Neural progenitor cell (in vitro differentiated cells): ENCODE measurements around the gene CIB2. TPM values are rescaled to one million over a fixed set of nuclear protein-coding genes. Genes with fewer than 3 reads are reported as not detected.

Experiments
- DNase-seq: peaks from one replicate; pipeline ENCODE4 v3.0.0-alpha.2; 2016; ENCODE audit warnings: low spot score
- H2AFZ ChIP-seq: fragments of 200-600 bp; sonication (generic); replicated peaks from 2 replicates; pipeline ENCODE4 v1.6.1; 2016; ENCODE audit warnings: antibody characterized with exemption
- H3F3A ChIP-seq: fragments of 200-600 bp; sonication (generic); 2 replicates; pipeline ENCODE4 v1.6.1; 2016; ENCODE audit warnings: antibody characterized with exemption, low read depth
- H3K27ac ChIP-seq: fragments of 200-600 bp; sonication (generic); 2 replicates; pipeline ENCODE4 v1.5.1; 2016; ENCODE audit warnings: mild to moderate bottlenecking
- H3K27me3 ChIP-seq: fragments of 200-600 bp; sonication (generic); 2 replicates; pipeline ENCODE4 v1.6.1; 2016; ENCODE audit warnings: mild to moderate bottlenecking, moderate library complexity
- H3K36me3 ChIP-seq: fragments of 200-600 bp; sonication (generic); 2 replicates; pipeline ENCODE4 v1.5.1; 2016
- H3K4me1 ChIP-seq: fragments of 200-600 bp; sonication (generic); 2 replicates; pipeline ENCODE4 v1.6.1; 2016; ENCODE audit warnings: mixed run types
- H3K4me2 ChIP-seq: fragments of 200-600 bp; sonication (generic); 2 replicates; pipeline ENCODE4 v1.6.1; 2016
- H3K4me3 ChIP-seq: fragments of 200-600 bp; sonication (generic); 2 replicates; pipeline ENCODE4 v1.5.1; 2016
- H3K79me2 ChIP-seq: fragments of 200-600 bp; sonication (generic); 2 replicates; pipeline ENCODE4 v1.6.1; 2016; ENCODE audit warnings: low read depth
- H3K9ac ChIP-seq: fragments of 200-600 bp; sonication (generic); 2 replicates; pipeline ENCODE4 v1.6.1; 2016
- H3K9me3 ChIP-seq: fragments of 200-600 bp; sonication (generic); 2 replicates; pipeline ENCODE4 v1.5.1; 2016; ENCODE audit warnings: low read depth
- H4K20me1 ChIP-seq: fragments of 200-600 bp; sonication (generic); 2 replicates; pipeline ENCODE4 v1.6.1; 2016; ENCODE audit warnings: low read depth
- H3K27ac Mint-ChIP-seq: 3 replicates; pipeline ENCODE4 v1.8.0; 2021; ENCODE audit warnings: mixed read lengths
- H3K27me3 Mint-ChIP-seq: 2 replicates; pipeline ENCODE4 v1.8.0; 2022; ENCODE audit warnings: low read depth, mild to moderate bottlenecking, inconsistent platforms, moderate library complexity, mixed read lengths; ENCODE audit not compliant: insufficient read depth
- H3K36me3 Mint-ChIP-seq: 3 replicates; pipeline ENCODE4 v1.8.0; 2021; ENCODE audit warnings: mixed read lengths
- H3K4me1 Mint-ChIP-seq: 3 replicates; pipeline ENCODE4 v1.8.0; 2021; ENCODE audit warnings: mixed read lengths
- H3K4me3 Mint-ChIP-seq: 3 replicates; pipeline ENCODE4 v1.8.0; 2021; ENCODE audit warnings: mild to moderate bottlenecking, moderate library complexity, mixed read lengths
- H3K9me3 Mint-ChIP-seq: 3 replicates; pipeline ENCODE4 v1.8.0; 2020; ENCODE audit warnings: mixed read lengths
- CTCF ChIP-seq: fragments of 200-600 bp; sonication (generic); IDR thresholded peaks from 2 replicates; pipeline ENCODE4 v1.5.1; 2017; ENCODE audit warnings: antibody characterized with exemption, mild to moderate bottlenecking
- EZH2 ChIP-seq: fragments of 200-600 bp; sonication (generic); IDR thresholded peaks from 2 replicates; pipeline ENCODE4 v1.6.1; 2017; ENCODE audit warnings: antibody characterized with exemption, mild to moderate bottlenecking, moderate library complexity
- EZH2phosphoT487 ChIP-seq: fragments of 200-600 bp; sonication (generic); IDR thresholded peaks from 2 replicates; pipeline ENCODE4 v1.6.1; 2017; ENCODE audit warnings: antibody characterized with exemption
- total RNA-seq: library from RNA; depleted of rRNA; stranded (reverse); fragments of >200 nt; gene quantifications from 2 replicates; pipeline ENCODE4 v1.2.3, GENCODE V29; 2015; ENCODE audit warnings: low replicate concordance

The CIB2 gene
- total RNA-seq, 1 donor from 2014 or later, result 40.6 TPM

- no peak overlapping the region for H3K4me2 ChIP-seq
- no peaks in the 10 kb centered on the region for H3K27me3 ChIP-seq
- H3K27ac ChIP-seq, result no peak overlapping the region
- TF ChIP-seq EZH2 (no peak), CTCF (no peak), EZH2phosphoT487 (no peak)
- peaks cover 24% of the 10 kb centered on the region for H3K4me1 Mint-ChIP-seq
- H3F3A ChIP-seq, result peaks cover 6% of the 10 kb centered on the region
- H3K36me3 Mint-ChIP-seq, result no peaks in the 10 kb centered on the region
- DNase-seq, result no peak
- H3K79me2 ChIP-seq, result peaks cover 27% of the 10 kb centered on the region
- peaks cover 23% of the 10 kb centered on the region for H3K4me1 ChIP-seq
- H2AFZ ChIP-seq, result no peak overlapping the region
- H3K27ac Mint-ChIP-seq, result no peak overlapping the region
- no peaks in the 10 kb centered on the region for H3K27me3 Mint-ChIP-seq
- H4K20me1 ChIP-seq, result peaks cover 17% of the 10 kb centered on the region
- no peaks in the 10 kb centered on the region for H3K9me3 ChIP-seq
- no peak overlapping the region for H3K4me3 Mint-ChIP-seq
- H3K4me3 ChIP-seq, result no peak overlapping the region
- no peaks in the 10 kb centered on the region for H3K36me3 ChIP-seq
- H3K9me3 Mint-ChIP-seq, result no peaks in the 10 kb centered on the region
- H3K9ac ChIP-seq, result no peak overlapping the region
Observed at GRCh38 chr15:78063970-78064385, 67.3 kb downstream of the CIB2 start.

- no peak overlapping the region for H3K27ac Mint-ChIP-seq
- H3K4me3 Mint-ChIP-seq, result no peak overlapping the region
- Histone ChIP-seq H3K9me3 (no peaks in the 10 kb centered on the region), H3K27me3 (no peaks in the 10 kb centered on the region), H3K36me3 (no peaks in the 10 kb centered on the region), H3K27ac (no peak overlapping the region), H3K9ac (no peak overlapping the region), H4K20me1 (peaks cover 17% of the 10 kb centered on the region), H3F3A (peaks cover 6% of the 10 kb centered on the region), H3K79me2 (peaks cover 23% of the 10 kb centered on the region), H3K4me2 (no peak overlapping the region), H3K4me3 (no peak overlapping the region), H2AFZ (no peak overlapping the region), H3K4me1 (peaks cover 18% of the 10 kb centered on the region)
- no peak for DNase-seq
- TF ChIP-seq EZH2 (no peak), EZH2phosphoT487 (no peak), CTCF (no peak)
- no peaks in the 10 kb centered on the region for H3K9me3 Mint-ChIP-seq
- no peaks in the 10 kb centered on the region for H3K27me3 Mint-ChIP-seq
- H3K4me1 Mint-ChIP-seq, result peaks cover 19% of the 10 kb centered on the region
- H3K36me3 Mint-ChIP-seq, result no peaks in the 10 kb centered on the region
Observed at GRCh38 chr15:78063217-78063616, 68.0 kb downstream of the CIB2 start.

- peak overlapping the region; percentile 31 for H3K4me3 Mint-ChIP-seq
- no peak for TF ChIP-seq EZH2
- no peak for TF ChIP-seq CTCF
- no peak for TF ChIP-seq EZH2phosphoT487
- no peak overlapping the region for H3K27ac ChIP-seq
Observed at GRCh38 chr15:78061963-78062427, 69.2 kb downstream of the CIB2 start.

More at GRCh38 chr15:78061963-78062427, 69.2 kb downstream of the CIB2 start:
- no peak overlapping the region for H3K9ac ChIP-seq
- Mint-ChIP-seq H3K27me3 (no peaks in the 10 kb centered on the region), H3K27ac (peak overlapping the region; percentile 2), H3K9me3 (no peaks in the 10 kb centered on the region), H3K36me3 (no peaks in the 10 kb centered on the region), H3K4me1 (peaks cover 14% of the 10 kb centered on the region)
- H3K4me2 ChIP-seq, result peak overlapping the region; percentile 33
- H3F3A ChIP-seq, result peaks cover 6% of the 10 kb centered on the region
- H3K4me3 ChIP-seq, result no peak overlapping the region
- H3K9me3 ChIP-seq, result no peaks in the 10 kb centered on the region
- peaks cover 14% of the 10 kb centered on the region for H3K4me1 ChIP-seq
- peaks cover 15% of the 10 kb centered on the region for H3K79me2 ChIP-seq
- no peaks in the 10 kb centered on the region for H3K27me3 ChIP-seq
- no peak overlapping the region for H2AFZ ChIP-seq
- no peaks in the 10 kb centered on the region for H3K36me3 ChIP-seq
- no peak for DNase-seq
- peaks cover 17% of the 10 kb centered on the region for H4K20me1 ChIP-seq
